ENCODE results near the gene TAF8. TPM values are rescaled to one million over a fixed set of nuclear protein-coding genes. Genes with fewer than 3 reads are reported as not detected.

The TAF8 gene
- total RNA-seq, 1 experiment from 2014 or later = 25.9 TPM

DNA sequence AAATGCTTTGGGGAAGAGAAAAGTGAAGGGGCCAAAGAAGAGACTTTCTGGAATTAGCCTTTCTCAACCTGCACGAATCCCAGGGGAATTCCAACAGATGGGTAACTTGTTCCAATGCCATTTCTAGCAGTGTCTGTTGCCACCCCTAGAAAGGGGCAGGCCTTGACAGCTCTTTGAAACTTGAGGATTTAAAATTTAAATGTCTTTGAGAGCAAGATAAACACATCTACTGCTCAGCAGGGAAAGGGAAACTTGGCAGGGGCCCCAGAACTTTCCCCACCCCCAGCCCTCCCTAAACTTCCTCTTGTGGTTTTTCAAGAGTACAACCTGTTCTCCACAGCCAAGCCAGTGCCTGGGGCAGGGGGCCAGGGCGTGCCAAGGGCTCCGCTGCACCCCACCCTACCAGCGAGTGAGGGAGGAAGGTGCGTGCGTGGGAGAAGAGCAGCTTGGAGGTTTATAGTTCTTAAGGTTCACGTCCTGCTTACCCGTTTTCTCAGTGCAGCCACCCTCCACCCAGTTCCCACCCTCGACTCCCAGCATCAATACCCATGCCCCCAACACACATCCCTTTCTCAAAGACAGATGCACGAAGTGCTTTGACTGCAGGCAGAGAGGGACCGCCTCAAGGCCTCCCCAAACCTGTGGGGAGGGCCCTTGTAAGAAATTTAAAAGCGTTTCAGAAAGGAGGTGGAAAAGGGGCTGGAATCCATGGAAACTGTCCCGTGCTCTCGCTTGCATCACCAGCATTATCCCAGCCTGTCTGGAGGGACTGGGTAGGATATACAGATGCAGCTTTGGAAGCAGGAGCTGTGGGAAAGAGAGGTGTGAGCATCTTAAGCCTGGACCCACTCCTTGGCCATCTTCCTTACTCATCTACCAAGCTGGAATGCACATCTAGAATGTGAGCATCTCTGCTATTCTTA lies 4.5 kb upstream of the TAF8 start:
- Histone ChIP-seq H3K27me3 (ENCODE audit: low read length) (no peaks in the 10 kb centered on the region), H2AFZ (ENCODE audit: low read length) (no peak overlapping the region), H3K9ac (ENCODE audit: low read length) (peak overlapping the region; percentile 51), H3K79me2 (ENCODE audit: low read length) (peaks cover 5% of the 10 kb centered on the region), H3K36me3 (ENCODE audit: insufficient read depth, low read length) (no peaks in the 10 kb centered on the region), H3K9me3 (ENCODE audit: low read length) (no peaks in the 10 kb centered on the region), H3K4me2 (ENCODE audit: low read depth, low read length, poor library complexity, severe bottlenecking) (peak overlapping the region; percentile 55), H3K27ac (ENCODE audit: low read length) (no peak overlapping the region), H3K4me3 (ENCODE audit: low read length) (peak overlapping the region; percentile 16; the same call in 1 of the 2 replicates), H3K9me2 (replicated peaks; ENCODE audit: insufficient read depth, low read length) (no peaks in the 10 kb centered on the region), H4K20me1 (ENCODE audit: insufficient read depth, low read depth, low read length) (no peaks in the 10 kb centered on the region), H3K4me1 (ENCODE audit: low read length) (peaks cover 77% of the 10 kb centered on the region)
- peak; percentile 63 for DNase-seq

DNA sequence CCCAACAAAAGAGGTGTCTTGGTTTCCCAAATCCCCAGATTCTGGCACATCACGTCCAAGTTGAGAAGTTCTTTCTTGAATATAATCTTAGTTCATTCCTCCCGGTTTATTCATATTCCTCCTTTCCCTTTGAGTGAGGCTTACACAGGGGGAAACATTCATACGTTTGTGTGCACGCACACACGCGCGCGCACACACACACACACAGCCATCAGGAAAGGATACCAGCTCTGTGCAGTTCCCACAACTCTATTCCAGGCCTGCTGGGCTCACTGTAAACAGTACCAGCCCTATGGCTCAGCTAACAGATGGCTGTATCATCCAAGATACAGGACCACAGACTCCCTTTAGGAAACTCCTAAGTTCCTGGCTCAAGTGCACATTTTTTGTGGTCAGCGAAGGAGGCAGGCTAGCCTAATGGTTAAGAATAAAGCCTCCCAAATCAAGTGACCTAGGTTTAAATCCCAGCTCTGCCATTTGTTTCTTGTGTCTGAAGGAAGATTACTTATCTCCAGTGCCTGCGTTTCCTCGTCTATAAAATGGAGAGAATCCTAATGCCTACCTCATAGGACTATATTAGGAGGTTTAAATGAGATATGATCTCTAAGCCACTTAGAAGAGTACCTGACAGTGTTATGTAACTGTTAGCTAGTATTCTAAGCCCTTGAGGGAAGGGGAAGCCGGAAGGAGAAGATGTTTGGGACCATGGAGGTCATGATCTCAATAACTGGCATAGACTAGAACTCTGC lies 3.7 kb upstream of the TAF8 start:
- no peak for DNase-seq
- Histone ChIP-seq H3K9me2 (replicated peaks; ENCODE audit: insufficient read depth, low read length) (no peaks in the 10 kb centered on the region), H3K4me3 (ENCODE audit: low read length) (peak overlapping the region; percentile 16; the same call in 1 of the 2 replicates), H3K9me3 (ENCODE audit: low read length) (no peaks in the 10 kb centered on the region), H3K27ac (ENCODE audit: low read length) (no peak overlapping the region), H3K27me3 (ENCODE audit: low read length) (no peaks in the 10 kb centered on the region), H3K36me3 (ENCODE audit: insufficient read depth, low read length) (no peaks in the 10 kb centered on the region), H2AFZ (ENCODE audit: low read length) (no peak overlapping the region), H3K4me1 (ENCODE audit: low read length) (peaks cover 75% of the 10 kb centered on the region), H3K4me2 (ENCODE audit: low read depth, low read length, poor library complexity, severe bottlenecking) (peak overlapping the region; percentile 88), H3K9ac (ENCODE audit: low read length) (peak overlapping the region; percentile 51; the same call in 1 of the 2 replicates), H3K79me2 (ENCODE audit: low read length) (peaks cover 9% of the 10 kb centered on the region), H4K20me1 (ENCODE audit: insufficient read depth, low read depth, low read length) (no peaks in the 10 kb centered on the region)

DNA sequence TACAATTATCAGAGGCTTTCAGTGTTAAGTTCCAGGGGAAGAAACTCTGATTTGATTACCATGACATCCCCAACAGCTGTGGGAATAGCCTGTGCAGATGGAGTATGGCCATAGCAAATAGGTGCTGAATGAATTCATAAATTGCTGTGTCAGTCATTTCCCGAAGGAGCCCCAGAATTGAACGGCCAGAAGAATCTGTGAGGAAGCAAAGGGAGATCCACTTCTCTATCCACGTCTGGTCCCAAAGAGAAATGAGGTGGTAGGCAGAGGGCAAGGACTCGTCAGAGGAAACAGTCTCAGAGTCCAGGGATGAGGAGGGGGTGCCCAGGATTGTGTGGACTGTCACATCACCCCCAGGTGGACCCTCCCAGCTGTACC lies 3.1 kb upstream of the TAF8 start:
- H4K20me1 ChIP-seq (ENCODE audit: insufficient read depth, low read depth, low read length) = no peaks in the 10 kb centered on the region
- no peak overlapping the region for H3K27ac ChIP-seq (ENCODE audit: low read length)
- peak overlapping the region; percentile 88 for H3K4me2 ChIP-seq (ENCODE audit: low read depth, low read length, poor library complexity, severe bottlenecking)
- no peak overlapping the region for H2AFZ ChIP-seq (ENCODE audit: low read length)
- no peaks in the 10 kb centered on the region for H3K9me3 ChIP-seq (ENCODE audit: low read length)
- H3K4me1 ChIP-seq (ENCODE audit: low read length) = peaks cover 73% of the 10 kb centered on the region
- H3K79me2 ChIP-seq (ENCODE audit: low read length) = peaks cover 13% of the 10 kb centered on the region
- no peaks in the 10 kb centered on the region for H3K9me2 ChIP-seq (replicated peaks; ENCODE audit: insufficient read depth, low read length)
- peak overlapping the region; percentile 96; the same call in 1 of the 2 replicates for H3K4me3 ChIP-seq (ENCODE audit: low read length)
- no peaks in the 10 kb centered on the region for H3K27me3 ChIP-seq (ENCODE audit: low read length)
- H3K9ac ChIP-seq (ENCODE audit: low read length) = peak overlapping the region; percentile 88
- H3K36me3 ChIP-seq (ENCODE audit: insufficient read depth, low read length) = no peaks in the 10 kb centered on the region
- DNase-seq = no peak

DNA sequence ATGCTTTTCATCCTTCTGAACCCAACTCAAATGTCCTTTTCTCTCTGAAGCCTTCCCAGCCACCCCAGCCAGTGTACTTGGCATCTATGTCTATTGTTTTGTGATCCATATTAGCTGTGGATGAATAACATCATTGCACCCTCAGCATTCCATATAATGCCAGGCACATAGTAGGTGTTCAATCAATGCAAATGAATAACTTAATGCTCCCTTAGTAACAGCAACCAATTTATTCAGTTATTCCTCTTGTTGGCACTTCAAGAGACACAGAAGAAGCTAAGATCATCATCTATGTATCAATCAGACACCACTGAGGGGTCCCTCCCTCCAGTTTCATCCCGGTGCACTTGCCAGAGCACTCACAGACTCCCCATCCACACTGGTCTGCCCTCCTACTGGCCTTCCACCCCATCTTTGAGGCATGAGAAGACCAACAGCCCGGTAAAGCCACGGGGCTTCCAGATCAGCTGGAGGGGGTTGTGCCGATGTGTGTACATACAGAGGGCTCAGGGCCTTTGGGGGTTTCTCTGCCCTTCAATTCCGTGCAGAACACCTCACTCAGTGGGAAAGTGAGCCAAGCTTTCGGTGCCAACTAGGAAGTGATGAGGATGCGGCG lies 2.4 kb upstream of the TAF8 start:
- no peaks in the 10 kb centered on the region for H3K9me2 ChIP-seq (replicated peaks; ENCODE audit: insufficient read depth, low read length)
- no peaks in the 10 kb centered on the region for H3K27me3 ChIP-seq (ENCODE audit: low read length)
- H3K4me2 ChIP-seq (ENCODE audit: low read depth, low read length, poor library complexity, severe bottlenecking) = peak overlapping the region; percentile 88
- H3K79me2 ChIP-seq (ENCODE audit: low read length) = peaks cover 18% of the 10 kb centered on the region
- no peak overlapping the region for H3K27ac ChIP-seq (ENCODE audit: low read length)
- peak overlapping the region; percentile 88 for H3K9ac ChIP-seq (ENCODE audit: low read length)
- peak; percentile 52 for DNase-seq
- H2AFZ ChIP-seq (ENCODE audit: low read length) = peak overlapping the region; percentile 99; the same call in 1 of the 2 replicates
- H3K9me3 ChIP-seq (ENCODE audit: low read length) = no peaks in the 10 kb centered on the region
- H3K4me1 ChIP-seq (ENCODE audit: low read length) = peaks cover 72% of the 10 kb centered on the region
- H3K36me3 ChIP-seq (ENCODE audit: insufficient read depth, low read length) = peaks cover 4% of the 10 kb centered on the region; the same call in 1 of the 2 replicates
- no peaks in the 10 kb centered on the region for H4K20me1 ChIP-seq (ENCODE audit: insufficient read depth, low read depth, low read length)
- peak overlapping the region; percentile 96 for H3K4me3 ChIP-seq (ENCODE audit: low read length)

DNA sequence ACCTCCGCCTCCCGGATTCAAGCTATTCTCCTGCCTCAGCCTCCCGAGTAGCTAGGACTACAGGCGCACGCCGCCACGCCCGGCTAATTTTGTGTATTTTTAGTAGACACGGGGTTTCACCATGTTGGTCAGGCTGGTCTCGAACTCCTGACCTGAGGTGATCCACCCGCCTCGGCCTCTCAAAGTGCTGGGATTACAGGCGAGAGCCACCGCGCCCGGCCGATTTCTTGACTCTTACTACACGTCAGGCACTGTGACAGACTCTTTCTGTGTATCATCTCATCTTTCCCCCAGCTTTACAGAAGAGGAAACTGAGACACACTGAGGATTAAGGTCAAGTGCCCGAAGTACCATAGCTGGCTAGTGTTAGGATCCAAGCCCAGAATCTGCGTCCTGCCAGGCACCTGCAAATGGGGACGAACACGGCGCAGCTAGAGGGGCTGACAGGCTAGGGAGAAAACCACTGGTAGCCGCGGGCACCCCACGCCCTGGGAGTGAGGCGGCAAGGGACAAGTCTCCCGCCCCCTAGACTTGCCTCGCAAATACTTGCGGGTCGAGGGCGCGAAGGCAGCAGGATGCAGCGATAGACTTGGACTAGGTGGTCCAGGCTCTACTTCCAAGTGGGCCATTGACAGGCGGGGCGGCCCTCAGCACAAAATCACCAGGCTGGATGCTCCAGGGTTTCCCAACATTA lies 1.1 kb upstream of the TAF8 start:
- Histone ChIP-seq H3K9ac (ENCODE audit: low read length) (peak overlapping the region; percentile 88), H3K27ac (ENCODE audit: low read length) (no peak overlapping the region), H3K27me3 (ENCODE audit: low read length) (no peaks in the 10 kb centered on the region), H4K20me1 (ENCODE audit: insufficient read depth, low read depth, low read length) (no peaks in the 10 kb centered on the region), H3K9me3 (ENCODE audit: low read length) (no peaks in the 10 kb centered on the region), H3K9me2 (replicated peaks; ENCODE audit: insufficient read depth, low read length) (no peaks in the 10 kb centered on the region), H3K4me2 (ENCODE audit: low read depth, low read length, poor library complexity, severe bottlenecking) (peak overlapping the region; percentile 88), H2AFZ (ENCODE audit: low read length) (peak overlapping the region; percentile 99; the same call in 1 of the 2 replicates), H3K36me3 (ENCODE audit: insufficient read depth, low read length) (peaks cover 8% of the 10 kb centered on the region), H3K4me1 (ENCODE audit: low read length) (peaks cover 64% of the 10 kb centered on the region), H3K79me2 (ENCODE audit: low read length) (peaks cover 18% of the 10 kb centered on the region), H3K4me3 (ENCODE audit: low read length) (peak overlapping the region; percentile 96)
- no peak for DNase-seq

DNA sequence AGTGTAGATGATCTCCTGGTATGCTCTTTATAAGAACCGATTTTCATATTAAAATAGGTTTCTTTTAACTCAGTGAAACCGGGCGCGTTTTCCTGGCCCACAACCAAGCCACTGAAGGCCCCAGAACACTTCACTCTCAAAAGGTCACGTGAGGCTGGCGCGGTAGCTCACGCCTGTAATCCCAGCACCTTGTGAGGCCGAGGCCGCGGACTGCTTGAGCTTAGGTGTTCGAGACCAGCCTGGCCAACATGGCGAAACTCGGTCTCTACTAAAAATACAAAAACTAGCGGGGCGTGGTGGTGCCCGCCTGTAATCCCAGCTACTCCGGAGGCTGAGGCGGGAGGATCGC lies 402 bp upstream of the TAF8 start:
- Histone ChIP-seq H3K9me3 (ENCODE audit: low read length) (no peaks in the 10 kb centered on the region), H3K36me3 (ENCODE audit: insufficient read depth, low read length) (peaks cover 12% of the 10 kb centered on the region), H3K4me2 (ENCODE audit: low read depth, low read length, poor library complexity, severe bottlenecking) (peak overlapping the region; percentile 88), H3K27me3 (ENCODE audit: low read length) (no peaks in the 10 kb centered on the region), H3K9ac (ENCODE audit: low read length) (peak overlapping the region; percentile 34; the same call in 1 of the 2 replicates), H2AFZ (ENCODE audit: low read length) (no peak overlapping the region), H3K79me2 (ENCODE audit: low read length) (peaks cover 18% of the 10 kb centered on the region), H3K4me1 (ENCODE audit: low read length) (peaks cover 60% of the 10 kb centered on the region), H3K4me3 (ENCODE audit: low read length) (peak overlapping the region; percentile 91), H4K20me1 (ENCODE audit: insufficient read depth, low read depth, low read length) (no peaks in the 10 kb centered on the region), H3K27ac (ENCODE audit: low read length) (no peak overlapping the region), H3K9me2 (replicated peaks; ENCODE audit: insufficient read depth, low read length) (no peaks in the 10 kb centered on the region)
- peak; percentile 42 for DNase-seq

DNA sequence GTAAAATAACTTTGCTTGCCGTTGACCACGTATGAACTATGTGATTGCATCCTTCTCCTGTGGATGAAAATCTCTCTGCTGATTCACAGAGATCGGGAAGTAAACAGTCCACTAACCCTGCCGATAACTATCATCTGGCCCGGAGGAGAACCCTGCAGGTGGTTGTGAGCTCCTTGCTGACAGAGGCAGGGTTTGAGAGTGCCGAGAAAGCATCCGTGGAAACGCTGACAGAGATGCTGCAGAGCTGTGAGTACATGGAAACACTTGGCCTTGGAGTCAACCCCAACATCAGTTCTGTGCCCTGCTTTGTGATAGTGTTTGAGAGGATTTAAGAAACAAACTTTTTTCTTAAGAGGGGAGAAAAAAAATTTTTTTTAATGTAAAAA lies 937 bp downstream of the TAF8 start:
- peaks cover 18% of the 10 kb centered on the region for H3K79me2 ChIP-seq (ENCODE audit: low read length)
- peak overlapping the region; percentile 91 for H3K4me3 ChIP-seq (ENCODE audit: low read length)
- H3K9me3 ChIP-seq (ENCODE audit: low read length) = no peaks in the 10 kb centered on the region
- no peak for DNase-seq
- H3K27me3 ChIP-seq (ENCODE audit: low read length) = no peaks in the 10 kb centered on the region
- no peaks in the 10 kb centered on the region for H3K9me2 ChIP-seq (replicated peaks; ENCODE audit: insufficient read depth, low read length)
- H4K20me1 ChIP-seq (ENCODE audit: insufficient read depth, low read depth, low read length) = no peaks in the 10 kb centered on the region
- H3K4me1 ChIP-seq (ENCODE audit: low read length) = peaks cover 46% of the 10 kb centered on the region
- peaks cover 25% of the 10 kb centered on the region for H3K36me3 ChIP-seq (ENCODE audit: insufficient read depth, low read length)
- peak overlapping the region; percentile 77; the same call in 1 of the 2 replicates for H3K27ac ChIP-seq (ENCODE audit: low read length)
- H3K9ac ChIP-seq (ENCODE audit: low read length) = peak overlapping the region; percentile 86
- no peak overlapping the region for H2AFZ ChIP-seq (ENCODE audit: low read length)
- peak overlapping the region; percentile 88 for H3K4me2 ChIP-seq (ENCODE audit: low read depth, low read length, poor library complexity, severe bottlenecking)
